ENCODE results near the gene CDC42EP4.
"Not testable (repeated sequence)": the region's sequence is repeated elsewhere in the genome, so short reads cannot be mapped to it uniquely, and the experiment has no call there.

The CDC42EP4 gene

GRCh38 chr17:73342541-73343167, 30.9 kb upstream of the CDC42EP4 start:
- no peak for DNase-seq

- no peak for DNase-seq
Observed at GRCh38 chr17:73342050-73342522, 30.3 kb upstream of the CDC42EP4 start.

GRCh38 chr17:73341350-73342049, 29.7 kb upstream of the CDC42EP4 start:
- DNase-seq: no peak

- no peak for DNase-seq
Observed at GRCh38 chr17:73340093-73340596, 28.3 kb upstream of the CDC42EP4 start.

GRCh38 chr17:73338566-73339197, 26.9 kb upstream of the CDC42EP4 start:
- no peak for DNase-seq

- DNase-seq: no peak
Observed at GRCh38 chr17:73338050-73338521, 26.3 kb upstream of the CDC42EP4 start.

- DNase-seq: no peak
Observed at GRCh38 chr17:73337330-73337710, 25.5 kb upstream of the CDC42EP4 start.

- DNase-seq: no peak
Observed at GRCh38 chr17:73336408-73337329, 24.9 kb upstream of the CDC42EP4 start.

- DNase-seq: no peak
Observed at GRCh38 chr17:73335591-73336407, 24.0 kb upstream of the CDC42EP4 start.

- no peak for DNase-seq
Observed at GRCh38 chr17:73334771-73335513, 23.1 kb upstream of the CDC42EP4 start.

- not testable (repeated sequence) for DNase-seq
Observed at GRCh38 chr17:73333445-73333844, 21.6 kb upstream of the CDC42EP4 start.

- DNase-seq: no peak
Observed at GRCh38 chr17:73331060-73331459, 19.3 kb upstream of the CDC42EP4 start.

GRCh38 chr17:73327676-73328075, 15.9 kb upstream of the CDC42EP4 start:
- DNase-seq: no peak

GRCh38 chr17:73325527-73325842, 13.7 kb upstream of the CDC42EP4 start:
- DNase-seq: no peak

GRCh38 chr17:73324711-73325526, 13.1 kb upstream of the CDC42EP4 start:
- no peak for DNase-seq

GRCh38 chr17:73324160-73324475, 12.3 kb upstream of the CDC42EP4 start:
- no peak for DNase-seq

GRCh38 chr17:73323409-73324159, 11.8 kb upstream of the CDC42EP4 start:
- no peak for DNase-seq

GRCh38 chr17:73320601-73321264, 8.9 kb upstream of the CDC42EP4 start:
- DNase-seq: no peak

GRCh38 chr17:73319766-73320165, 8.0 kb upstream of the CDC42EP4 start:
- no peak for DNase-seq

All from central memory CD4-positive, alpha-beta T cell (primary cell).